ENCODE results near the gene SCEL.
"Not testable (repeated sequence)": the region's sequence is repeated elsewhere in the genome, so short reads cannot be mapped to it uniquely, and the experiment has no call there.

Gene SCEL

GRCh38 chr13:77571956-77572355 lies 36.5 kb downstream of the SCEL start:
- no peak for DNase-seq

- no peak for DNase-seq
These were observed 38.6 kb downstream of the SCEL start for GRCh38 chr13:77574096-77574495.

GRCh38 chr13:77579959-77580358 lies 44.5 kb downstream of the SCEL start:
- DNase-seq, result no peak

- DNase-seq, result no peak
These were observed 45.2 kb downstream of the SCEL start for GRCh38 chr13:77580748-77581147.

DNA sequence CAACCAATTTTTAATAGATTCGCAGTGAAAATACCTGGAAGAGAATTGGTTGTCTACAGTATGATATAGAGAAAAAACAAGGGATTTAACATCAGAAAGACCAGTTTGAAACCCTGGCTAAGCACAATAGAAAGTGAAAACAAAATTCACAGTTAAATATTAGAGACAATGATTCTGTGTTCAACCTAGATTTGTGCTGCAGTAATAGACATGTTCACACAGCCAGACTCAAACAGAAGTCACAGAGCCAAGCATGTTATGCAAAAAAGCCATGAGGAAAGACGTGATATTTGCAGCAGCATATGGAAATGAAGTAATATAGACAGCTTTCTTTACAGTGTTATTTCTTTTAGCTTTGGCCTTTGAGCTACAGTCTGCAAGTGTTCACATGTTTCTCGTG lies 48.1 kb downstream of the SCEL start:
- no peak for DNase-seq

DNA sequence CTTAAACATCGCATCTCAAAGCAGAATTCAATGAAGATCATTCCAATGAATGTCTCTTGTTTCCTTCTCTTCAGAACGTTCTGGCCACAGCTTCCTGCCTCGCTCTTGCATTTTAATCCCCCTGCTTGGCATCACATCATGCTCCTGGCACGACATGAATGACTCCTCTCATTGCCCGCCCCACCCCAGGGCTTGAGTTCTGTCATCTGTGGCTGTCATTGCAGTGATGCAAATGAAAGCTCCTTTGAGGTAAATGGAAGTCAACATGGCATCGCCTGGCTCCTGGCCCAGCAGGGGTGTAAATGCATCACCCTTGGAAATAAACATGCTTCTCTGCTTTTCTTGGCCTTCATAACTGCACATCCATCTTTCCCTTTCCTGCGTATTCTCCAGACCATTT lies 48.6 kb downstream of the SCEL start:
- no peak for DNase-seq

DNA sequence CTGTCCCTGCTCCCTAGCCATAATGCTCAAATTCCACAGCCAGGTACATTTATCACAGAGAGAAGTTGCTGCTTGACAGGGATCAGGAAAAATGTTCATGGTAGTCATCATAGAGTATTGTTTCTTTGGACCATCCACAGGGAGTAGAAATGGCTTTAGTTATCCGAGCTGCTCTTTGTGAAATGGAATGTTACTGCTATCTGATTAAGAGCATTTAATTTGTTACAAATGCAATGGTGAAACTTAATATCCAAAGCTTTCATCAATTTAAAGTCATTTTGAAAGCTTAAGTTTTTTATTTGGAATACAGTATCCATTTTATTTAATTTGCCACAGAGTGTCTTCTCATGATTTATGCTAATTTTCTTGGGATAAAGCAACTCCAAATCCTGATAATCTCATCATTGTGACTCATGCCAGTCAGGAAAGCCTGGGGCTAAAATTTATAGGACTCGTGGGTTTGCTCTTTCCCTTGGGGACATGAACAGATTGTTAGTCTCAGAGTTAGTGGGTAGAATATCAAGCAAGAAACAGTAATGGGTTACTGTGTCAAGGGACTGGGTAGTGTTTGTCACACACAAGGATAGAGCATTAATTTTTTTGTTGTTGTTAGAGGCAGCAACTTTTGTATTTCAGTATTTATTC lies 59.8 kb downstream of the SCEL start:
- DNase-seq, result no peak

- no peak for DNase-seq
These were observed 61.3 kb downstream of the SCEL start for GRCh38 chr13:77596777-77597176.

DNA sequence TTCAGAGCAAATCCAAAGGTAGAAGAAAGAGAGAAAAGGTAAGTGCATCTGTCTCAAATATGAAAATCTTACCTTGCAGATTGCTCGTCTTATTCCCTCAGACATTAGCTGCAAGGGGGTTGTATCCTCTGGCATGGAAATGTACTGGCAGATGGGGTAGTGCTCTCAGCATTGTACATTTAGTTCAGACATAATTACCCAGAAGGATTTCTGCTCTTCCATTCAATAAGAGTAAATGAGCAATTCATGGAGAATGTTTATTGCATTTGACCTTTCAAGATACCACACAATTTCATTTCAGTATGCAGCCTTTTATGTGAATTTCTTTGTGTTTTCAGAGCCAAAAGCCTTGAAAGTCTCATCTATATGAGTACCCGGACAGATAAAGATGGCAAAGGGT lies 63.8 kb downstream of the SCEL start:
- DNase-seq, result no peak

- no peak for DNase-seq
These were observed 65.2 kb downstream of the SCEL start for GRCh38 chr13:77600701-77601100.

- no peak for DNase-seq
These were observed 75.6 kb downstream of the SCEL start for GRCh38 chr13:77611068-77611467.

- no peak for DNase-seq
These were observed 80.5 kb downstream of the SCEL start for GRCh38 chr13:77616027-77616426.

GRCh38 chr13:77619655-77620054 lies 84.1 kb downstream of the SCEL start:
- DNase-seq, result no peak

GRCh38 chr13:77620138-77620537 lies 84.6 kb downstream of the SCEL start:
- no peak for DNase-seq

- no peak for DNase-seq
These were observed 88.3 kb downstream of the SCEL start for GRCh38 chr13:77623806-77624205.

GRCh38 chr13:77628170-77628569 lies 92.7 kb downstream of the SCEL start:
- no peak for DNase-seq

- DNase-seq, result no peak
These were observed 102.1 kb downstream of the SCEL start for GRCh38 chr13:77637588-77637987.

DNA sequence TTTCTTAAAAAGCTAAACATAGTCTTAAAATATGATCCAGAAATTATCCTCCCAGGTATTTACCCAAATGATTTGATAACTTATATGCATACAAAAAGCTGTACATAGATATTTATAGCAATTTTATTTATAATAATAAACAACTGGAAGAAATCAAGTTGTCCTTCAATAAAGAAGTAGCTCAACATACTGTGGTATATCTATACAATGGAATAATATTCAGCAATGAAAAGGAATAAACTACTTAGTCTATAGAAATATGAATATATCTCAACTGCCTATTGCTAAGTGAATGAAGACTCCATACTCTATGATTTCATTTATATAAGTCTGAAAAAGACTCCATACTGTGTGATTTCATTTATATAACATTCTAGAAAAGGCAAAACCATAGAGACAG lies 114.9 kb downstream of the SCEL start:
- no peak for DNase-seq

GRCh38 chr13:77653301-77653700 lies 117.8 kb downstream of the SCEL start:
- no peak for DNase-seq

DNA sequence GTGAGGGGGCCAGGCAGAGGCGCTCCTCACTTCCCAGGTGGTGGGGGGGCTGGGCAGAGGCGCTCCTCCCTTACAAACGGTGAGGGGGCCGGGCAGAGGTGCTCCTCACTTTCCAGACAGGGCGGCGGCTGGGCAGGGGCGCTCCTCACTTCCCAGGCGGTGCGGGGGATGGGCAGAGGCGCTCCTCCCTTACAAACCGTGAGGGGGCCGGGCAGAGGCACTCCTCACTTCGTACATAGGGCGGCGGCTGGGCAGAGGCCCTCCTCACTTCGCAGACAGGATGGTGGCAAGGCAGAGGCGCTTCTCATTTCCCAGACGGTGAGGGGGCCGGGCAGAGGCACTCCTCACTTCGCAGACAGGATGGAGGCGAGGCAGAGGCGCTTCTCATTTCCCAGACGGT lies 124.5 kb downstream of the SCEL start:
- not testable (repeated sequence) for DNase-seq

- DNase-seq, result no peak
These were observed 125.3 kb downstream of the SCEL start for GRCh38 chr13:77660841-77661250.

- DNase-seq, result not testable (repeated sequence)
These were observed 126.8 kb downstream of the SCEL start for GRCh38 chr13:77662301-77662700.

DNA sequence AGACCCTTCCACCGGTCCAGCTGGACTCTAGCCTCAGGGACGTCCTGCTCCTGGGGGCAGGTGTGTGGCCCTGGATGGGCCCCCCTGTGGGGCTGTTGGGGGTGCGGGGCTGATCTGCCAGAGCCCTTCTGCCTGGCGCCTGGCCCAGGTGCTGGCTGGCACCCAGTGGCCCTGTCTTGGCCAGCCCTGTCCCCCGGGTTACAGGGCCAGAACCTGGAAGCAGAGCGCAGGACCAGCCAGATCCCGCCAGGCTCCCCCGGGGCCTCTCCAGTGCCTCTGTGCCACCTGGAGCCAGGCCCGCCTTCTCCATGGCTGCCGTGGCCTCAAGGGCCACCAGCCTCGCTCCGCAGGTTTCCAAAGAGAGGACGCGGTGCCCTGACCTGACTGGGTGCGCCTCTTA lies 127.3 kb downstream of the SCEL start:
- DNase-seq, result not testable (repeated sequence)

DNA sequence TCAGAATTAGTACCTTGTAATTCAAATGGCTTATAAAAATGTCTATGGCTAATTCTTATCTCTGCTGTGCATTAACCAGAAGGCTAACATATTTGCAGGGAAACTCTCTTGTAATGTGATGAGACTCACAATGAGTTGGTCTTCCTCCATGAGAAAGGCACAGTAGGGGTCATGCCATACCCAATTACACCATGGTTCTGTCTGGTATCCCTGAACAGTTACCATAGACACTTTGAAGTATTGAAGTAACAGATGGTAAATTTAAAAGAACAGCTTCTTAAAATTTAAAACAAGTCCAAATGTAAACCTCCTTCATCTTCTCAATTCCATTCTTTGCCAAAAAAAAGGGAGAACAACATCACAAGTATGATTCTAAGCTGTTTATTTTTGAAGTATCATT lies 139.3 kb downstream of the SCEL start:
- DNase-seq, result no peak

GRCh38 chr13:77678691-77679235 lies 143.3 kb downstream of the SCEL start:
- DNase-seq, result no peak

All from NCI-H1417 treated with DMSO at 0.1 percent for 48 hours (cell line).